Esophagus muscularis mucosa (tissue), 4 donors: ENCODE measurements around the gene PPL. TPM values are rescaled to one million over a fixed set of nuclear protein-coding genes. Genes with fewer than 3 reads are reported as not detected.

Experiments
- DNase-seq: peaks from one replicate; pipeline ENCODE4 v3.0.0-alpha.2; 2017; ENCODE audit errors: extremely low spot score
- H3K27ac ChIP-seq, 4 donors: fragments of 200-600 bp; sonication (generic); replicated peaks in 1 of 4; 1 replicate in 3 of 4; 2 replicates in 1 of 4; pipeline ENCODE4 v1.5.1; 2016 to 2019; ENCODE audit warnings: mild to moderate bottlenecking in 1 of 4
- H3K27me3 ChIP-seq, 4 donors: fragments of 200-600 bp; sonication (generic); one replicate each; pipeline versions ENCODE4 v1.5.1 to v1.6.0; 2016 to 2019
- H3K36me3 ChIP-seq, 4 donors: fragments of 200-600 bp; sonication (generic); one replicate each; pipeline ENCODE4 v1.5.1; 2016 to 2019
- H3K4me1 ChIP-seq, 4 donors: fragments of 200-600 bp; sonication (generic); one replicate each; pipeline ENCODE4 v1.5.1; 2016 to 2019
- H3K4me3 ChIP-seq, 4 donors: fragments of 200-600 bp; sonication (generic); 1 replicate in 2 of 4; 2 replicates in 2 of 4; pipeline ENCODE4 v1.5.1; 2016 to 2019; ENCODE audit warnings: mild to moderate bottlenecking in 4 of 4, moderate library complexity in 1 of 4
- H3K9me3 ChIP-seq, 4 donors: fragments of 200-600 bp; sonication (generic); 1 replicate in 3 of 4; 2 replicates in 1 of 4; pipeline ENCODE4 v1.5.1; 2016 to 2019
- CTCF ChIP-seq, 3 experiments: fragments of 200-600 bp in 2 of 3; fragments of 450-650 bp in 1 of 3; sonication (generic) in 2 of 3; IDR thresholded peaks; one replicate each; pipeline ENCODE4 v1.5.1; 2017 to 2019; ENCODE audit warnings: antibody characterized with exemption in 3 of 3, mild to moderate bottlenecking in 2 of 3, moderate library complexity in 1 of 3
- EP300 ChIP-seq: sonication (generic); formaldehyde crosslinking; IDR thresholded peaks from one replicate; pipeline ENCODE4 v1.6.1; 2017; ENCODE audit warnings: antibody characterized with exemption
- POLR2A ChIP-seq: fragments of 450-650 bp; IDR thresholded peaks from one replicate; pipeline ENCODE4 v1.6.1; 2017; ENCODE audit warnings: antibody characterized with exemption, moderate library complexity, mild to moderate bottlenecking, low read depth
- POLR2AphosphoS5 ChIP-seq, 2 donors: sonication (generic); formaldehyde crosslinking; IDR thresholded peaks; one replicate each; pipeline ENCODE4 v1.6.1; 2017; ENCODE audit warnings: antibody characterized with exemption in 2 of 2
- WGBS: methylation state at CpG from one replicate; pipeline ENCODE4 v1.1.5; 2018; 5-methylcytosine and 5-hydroxymethylcytosine counted together
- intact Hi-C: fragments of 100-400 bp; cut with DNase I; formaldehyde crosslinking; loops from one replicate; pipeline ENCODE4 v1.15.1; 2023
- total RNA-seq, 4 donors: library from RNA; depleted of rRNA; stranded (reverse); fragments of >200 nt; gene quantifications; one replicate each; pipeline versions ENCODE4 v1.1.0 to v1.2.1, GENCODE V29; 2016

Gene PPL
- total RNA-seq, 4 donors from 2014 or later = 36.3 to 78.4 (median 57.4) TPM

GRCh38 chr16:4873091-4873490 lies 63.9 kb downstream of the PPL start:
- H3K4me3 ChIP-seq = no peak overlapping the region
- no peaks in the 10 kb centered on the region for H3K9me3 ChIP-seq
- intact Hi-C loops = no loop called here
- TF ChIP-seq CTCF (IDR thresholded peaks at IDR 0.05) = no peak
- TF ChIP-seq POLR2AphosphoS5 (IDR thresholded peaks at IDR 0.05) = no peak
- TF ChIP-seq EP300 = no peak
- TF ChIP-seq POLR2A = no peak
- DNase-seq = no peak
- H3K4me1 ChIP-seq = peaks cover 0 to 4% (median 0%) of the 10 kb centered on the region in 4 donors
- no peaks in the 10 kb centered on the region for H3K27me3 ChIP-seq
- no peak overlapping the region for H3K27ac ChIP-seq
- WGBS = 85% methylated on average over 3 of the region's 3 CpGs
- peaks cover 82 to 99% (median 98%) of the 10 kb centered on the region in 4 donors for H3K36me3 ChIP-seq

- Histone ChIP-seq H3K9me3 (no peaks in the 10 kb centered on the region), H3K27ac (no peak overlapping the region), H3K4me1 (peaks cover 0 to 7% (median 0%) of the 10 kb centered on the region in 4 donors), H3K27me3 (no peaks in the 10 kb centered on the region), H3K4me3 (no peak overlapping the region), H3K36me3 (peaks cover 63 to 84% (median 78%) of the 10 kb centered on the region in 4 donors)
- TF ChIP-seq POLR2A = no peak
- no peak for TF ChIP-seq POLR2AphosphoS5 (IDR thresholded peaks at IDR 0.05)
- no peak for TF ChIP-seq EP300
- no peak for TF ChIP-seq CTCF (IDR thresholded peaks at IDR 0.05)
- DNase-seq = no peak
- 80% methylated on average over 4 of the region's 4 CpGs for WGBS
- intact Hi-C loops = no loop called here
Measured at GRCh38 chr16:4871071-4871470, 65.9 kb downstream of the PPL start.

- H3K9me3 ChIP-seq = no peaks in the 10 kb centered on the region
- no peak overlapping the region for H3K4me3 ChIP-seq
- TF ChIP-seq EP300 (no peak), CTCF (IDR thresholded peaks at IDR 0.05) (no peak), POLR2AphosphoS5 (IDR thresholded peaks at IDR 0.05) (no peak), POLR2A (no peak)
- intact Hi-C loops = no loop called here
- H3K4me1 ChIP-seq = peaks cover 0 to 15% (median 0%) of the 10 kb centered on the region in 4 donors
- H3K27ac ChIP-seq = no peak overlapping the region
- no peaks in the 10 kb centered on the region for H3K27me3 ChIP-seq
- 95% methylated on average over 14 of the region's 21 CpGs for WGBS
- DNase-seq = no peak
- peaks cover 56 to 75% (median 69%) of the 10 kb centered on the region in 4 donors for H3K36me3 ChIP-seq
Measured at GRCh38 chr16:4870138-4870671, 66.7 kb downstream of the PPL start.

- Histone ChIP-seq H3K27ac (no peak overlapping the region), H3K4me3 (no peak overlapping the region), H3K9me3 (no peaks in the 10 kb centered on the region), H3K27me3 (no peaks in the 10 kb centered on the region), H3K4me1 (peaks cover 0 to 15% (median under 1%) of the 10 kb centered on the region in 4 donors), H3K36me3 (peaks cover 47 to 66% (median 61%) of the 10 kb centered on the region in 4 donors)
- intact Hi-C loops = no loop called here
- whole genome bisulfite sequencing = 89% methylated on average over 13 of the region's 13 CpGs
- TF ChIP-seq POLR2AphosphoS5 (IDR thresholded peaks at IDR 0.05) (no peak), EP300 (no peak), POLR2A (no peak), CTCF (IDR thresholded peaks at IDR 0.05) (no peak)
- DNase-seq = no peak
Measured at GRCh38 chr16:4869147-4869805, 67.7 kb downstream of the PPL start.
